ENCODE measurements around the gene SYT6.

Gene SYT6

DNA sequence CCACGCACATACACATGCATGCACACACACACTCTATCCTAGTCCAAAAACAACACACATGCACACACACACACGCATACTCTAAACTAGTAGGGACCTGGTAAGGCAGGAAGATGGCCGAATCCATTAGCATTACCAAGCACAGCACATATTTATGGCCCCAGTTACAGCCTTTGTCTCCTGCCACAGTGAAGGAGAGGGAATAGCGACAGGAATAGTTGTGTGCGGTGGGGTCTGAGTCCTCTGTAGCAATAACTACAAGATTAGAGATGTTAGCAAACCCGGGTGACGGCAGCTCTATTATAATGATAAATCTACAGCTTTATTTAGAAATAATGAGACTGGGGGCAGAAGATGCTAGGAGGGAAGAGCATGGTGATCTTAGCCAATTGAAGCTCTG, 20.5 kb downstream of the SYT6 start:
- no peaks in the 10 kb centered on the region for H3K27me3 ChIP-seq (ENCODE audit: insufficient read depth, low read length)
- WGBS: 96% methylated on average over 7 of the region's 7 CpGs
- peaks cover 9% of the 10 kb centered on the region for H3K4me1 ChIP-seq (ENCODE audit: insufficient read depth, low read length)
- H3K27ac ChIP-seq (ENCODE audit: low read depth, low read length): no peak overlapping the region
- H3K4me3 ChIP-seq (ENCODE audit: low read length): no peak overlapping the region
- H3K9ac ChIP-seq (ENCODE audit: low read depth, low read length): no peak overlapping the region
- no peaks in the 10 kb centered on the region for H3K9me3 ChIP-seq (ENCODE audit: insufficient read depth, low read depth, low read length)
- peaks cover 97% of the 10 kb centered on the region for H3K36me3 ChIP-seq (ENCODE audit: insufficient read depth, low read length)

- Histone ChIP-seq H3K27ac (ENCODE audit: low read depth, low read length) (no peak overlapping the region), H3K9me3 (ENCODE audit: insufficient read depth, low read depth, low read length) (no peaks in the 10 kb centered on the region), H3K9ac (ENCODE audit: low read depth, low read length) (no peak overlapping the region), H3K27me3 (ENCODE audit: insufficient read depth, low read length) (no peaks in the 10 kb centered on the region), H3K4me3 (ENCODE audit: low read length) (no peak overlapping the region), H3K36me3 (ENCODE audit: insufficient read depth, low read length) (peaks cover 97% of the 10 kb centered on the region), H3K4me1 (ENCODE audit: insufficient read depth, low read length) (peaks cover 9% of the 10 kb centered on the region)
- 92% methylated on average over 4 of the region's 4 CpGs for WGBS
Observed at GRCh38 chr1:114131526-114132220, 22.0 kb downstream of the SYT6 start.

GRCh38 chr1:114130846-114131525, 22.7 kb downstream of the SYT6 start:
- Histone ChIP-seq H3K27ac (ENCODE audit: low read depth, low read length) (no peak overlapping the region), H3K9me3 (ENCODE audit: insufficient read depth, low read depth, low read length) (no peaks in the 10 kb centered on the region), H3K4me1 (ENCODE audit: insufficient read depth, low read length) (peaks cover 9% of the 10 kb centered on the region), H3K4me3 (ENCODE audit: low read length) (no peak overlapping the region), H3K9ac (ENCODE audit: low read depth, low read length) (no peak overlapping the region), H3K27me3 (ENCODE audit: insufficient read depth, low read length) (no peaks in the 10 kb centered on the region), H3K36me3 (ENCODE audit: insufficient read depth, low read length) (peaks cover 97% of the 10 kb centered on the region)
- WGBS: 93% methylated on average over 7 of the region's 7 CpGs

GRCh38 chr1:114130213-114130612, 23.5 kb downstream of the SYT6 start:
- Histone ChIP-seq H3K9ac (ENCODE audit: low read depth, low read length) (no peak overlapping the region), H3K27ac (ENCODE audit: low read depth, low read length) (no peak overlapping the region), H3K9me3 (ENCODE audit: insufficient read depth, low read depth, low read length) (no peaks in the 10 kb centered on the region), H3K27me3 (ENCODE audit: insufficient read depth, low read length) (no peaks in the 10 kb centered on the region), H3K4me1 (ENCODE audit: insufficient read depth, low read length) (peaks cover 9% of the 10 kb centered on the region), H3K4me3 (ENCODE audit: low read length) (no peak overlapping the region), H3K36me3 (ENCODE audit: insufficient read depth, low read length) (peaks cover 96% of the 10 kb centered on the region)
- WGBS: 96% methylated on average over 4 of the region's 4 CpGs

DNA sequence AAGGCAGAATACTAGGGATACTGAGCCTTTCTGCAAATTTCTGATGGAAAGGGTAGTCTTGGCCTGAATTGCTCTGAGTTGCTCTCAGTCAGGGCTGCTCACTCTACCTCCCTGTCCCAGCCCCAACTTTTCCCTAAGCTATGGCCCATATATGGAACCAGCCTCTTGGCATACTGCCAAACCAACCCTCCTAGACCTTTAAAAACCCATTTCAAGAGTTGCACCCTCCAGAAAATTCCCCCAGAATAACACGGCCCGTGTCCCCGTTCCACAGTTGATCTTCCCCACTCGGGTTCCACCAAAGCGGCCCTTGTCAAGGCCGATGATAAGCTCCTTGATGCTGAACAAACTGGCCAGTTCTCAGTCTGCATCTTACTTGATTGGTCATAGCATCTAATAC, 25.4 kb downstream of the SYT6 start:
- H3K9ac ChIP-seq (ENCODE audit: low read depth, low read length): no peak overlapping the region
- WGBS: 79% methylated on average over 6 of the region's 6 CpGs
- no peak overlapping the region for H3K4me3 ChIP-seq (ENCODE audit: low read length)
- no peaks in the 10 kb centered on the region for H3K9me3 ChIP-seq (ENCODE audit: insufficient read depth, low read depth, low read length)
- peaks cover 96% of the 10 kb centered on the region for H3K36me3 ChIP-seq (ENCODE audit: insufficient read depth, low read length)
- H3K27me3 ChIP-seq (ENCODE audit: insufficient read depth, low read length): no peaks in the 10 kb centered on the region
- H3K27ac ChIP-seq (ENCODE audit: low read depth, low read length): no peak overlapping the region
- H3K4me1 ChIP-seq (ENCODE audit: insufficient read depth, low read length): peaks cover 6% of the 10 kb centered on the region

GRCh38 chr1:114126261-114127095, 27.2 kb downstream of the SYT6 start:
- WGBS: 91% methylated on average over 10 of the region's 10 CpGs
- Histone ChIP-seq H3K36me3 (ENCODE audit: insufficient read depth, low read length) (peaks cover 88% of the 10 kb centered on the region), H3K4me1 (ENCODE audit: insufficient read depth, low read length) (peaks cover 13% of the 10 kb centered on the region), H3K9me3 (ENCODE audit: insufficient read depth, low read depth, low read length) (no peaks in the 10 kb centered on the region), H3K9ac (ENCODE audit: low read depth, low read length) (no peak overlapping the region), H3K27ac (ENCODE audit: low read depth, low read length) (no peak overlapping the region), H3K4me3 (ENCODE audit: low read length) (no peak overlapping the region), H3K27me3 (ENCODE audit: insufficient read depth, low read length) (no peaks in the 10 kb centered on the region)

DNA sequence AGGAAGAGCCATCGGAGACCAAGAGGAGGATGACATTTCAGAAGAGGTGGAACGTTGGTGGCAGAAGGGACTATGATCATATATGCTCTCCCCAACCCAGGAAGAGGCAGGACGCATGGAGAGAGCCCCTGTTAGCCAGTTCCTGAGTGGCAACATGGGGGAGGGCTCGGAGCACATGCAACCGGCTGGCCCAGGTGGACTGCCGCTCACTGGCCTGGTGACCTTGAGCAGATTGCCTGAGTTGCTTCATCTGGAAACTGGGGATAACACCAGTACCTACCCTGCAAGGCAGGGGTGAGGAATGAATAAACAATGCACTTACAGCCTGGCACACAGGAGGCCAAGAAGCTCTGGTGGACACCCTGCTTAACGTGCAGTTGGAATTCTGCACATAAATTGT, 29.0 kb downstream of the SYT6 start:
- Histone ChIP-seq H3K4me3 (ENCODE audit: low read length) (no peak overlapping the region), H3K9ac (ENCODE audit: low read depth, low read length) (no peak overlapping the region), H3K27ac (ENCODE audit: low read depth, low read length) (no peak overlapping the region), H3K9me3 (ENCODE audit: insufficient read depth, low read depth, low read length) (no peaks in the 10 kb centered on the region), H3K4me1 (ENCODE audit: insufficient read depth, low read length) (peaks cover 9% of the 10 kb centered on the region), H3K27me3 (ENCODE audit: insufficient read depth, low read length) (no peaks in the 10 kb centered on the region), H3K36me3 (ENCODE audit: insufficient read depth, low read length) (peaks cover 73% of the 10 kb centered on the region)
- WGBS: 96% methylated on average over 7 of the region's 7 CpGs

GRCh38 chr1:114122941-114123618, 30.6 kb downstream of the SYT6 start:
- peaks cover 24% of the 10 kb centered on the region for H3K4me1 ChIP-seq (ENCODE audit: insufficient read depth, low read length)
- H3K27me3 ChIP-seq (ENCODE audit: insufficient read depth, low read length): no peaks in the 10 kb centered on the region
- 63% methylated on average over 9 of the region's 9 CpGs for WGBS
- no peak overlapping the region for H3K27ac ChIP-seq (ENCODE audit: low read depth, low read length)
- peaks cover 62% of the 10 kb centered on the region for H3K36me3 ChIP-seq (ENCODE audit: insufficient read depth, low read length)
- no peaks in the 10 kb centered on the region for H3K9me3 ChIP-seq (ENCODE audit: insufficient read depth, low read depth, low read length)
- H3K9ac ChIP-seq (ENCODE audit: low read depth, low read length): no peak overlapping the region
- no peak overlapping the region for H3K4me3 ChIP-seq (ENCODE audit: low read length)

DNA sequence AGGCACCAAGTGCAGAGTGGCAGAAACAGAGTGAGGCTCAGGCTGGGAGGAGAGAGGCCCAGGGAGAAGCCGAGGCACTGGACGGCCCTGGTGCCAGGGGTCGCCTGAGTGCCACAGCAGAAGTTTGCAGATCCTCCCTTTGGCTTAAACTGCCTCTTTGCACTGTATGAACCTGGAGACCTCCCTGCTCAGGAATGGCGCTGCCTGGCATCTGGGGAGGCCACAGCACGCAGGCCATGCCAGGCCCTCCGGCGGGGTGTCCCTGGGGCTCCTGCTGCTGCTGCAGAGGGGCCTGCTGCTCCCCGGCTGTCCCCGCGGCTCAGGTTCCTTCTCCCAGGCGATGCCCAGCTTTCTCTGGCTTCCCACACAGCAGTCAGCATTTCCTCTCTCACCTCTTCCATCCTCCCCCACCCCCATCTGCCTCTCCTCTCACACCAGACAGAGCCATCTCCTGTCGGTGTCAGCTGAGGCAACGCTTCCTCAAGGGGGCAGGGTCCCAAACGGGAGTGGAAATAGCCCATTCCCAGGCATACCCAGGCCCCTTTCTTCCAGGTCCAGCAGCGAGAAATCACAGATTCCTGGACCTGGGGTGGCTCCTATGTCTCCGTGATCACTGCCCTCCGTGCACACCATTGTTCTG, 35.2 kb downstream of the SYT6 start:
- Histone ChIP-seq H3K27ac (ENCODE audit: low read depth, low read length) (0 out of 2 replicates have a peak overlapping the region, but pooled peaks have one; percentile 46), H3K27me3 (ENCODE audit: insufficient read depth, low read length) (no peaks in the 10 kb centered on the region), H3K9ac (ENCODE audit: low read depth, low read length) (no peak overlapping the region), H3K36me3 (ENCODE audit: insufficient read depth, low read length) (peaks cover 52% of the 10 kb centered on the region), H3K4me3 (ENCODE audit: low read length) (no peak overlapping the region), H3K9me3 (ENCODE audit: insufficient read depth, low read depth, low read length) (no peaks in the 10 kb centered on the region), H3K4me1 (ENCODE audit: insufficient read depth, low read length) (peaks cover 39% of the 10 kb centered on the region)
- WGBS: 65% methylated on average over 17 of the region's 17 CpGs

- H3K36me3 ChIP-seq (ENCODE audit: insufficient read depth, low read length): peaks cover 55% of the 10 kb centered on the region
- 89% methylated on average over 8 of the region's 8 CpGs for WGBS
- no peaks in the 10 kb centered on the region for H3K27me3 ChIP-seq (ENCODE audit: insufficient read depth, low read length)
- no peaks in the 10 kb centered on the region for H3K9me3 ChIP-seq (ENCODE audit: insufficient read depth, low read depth, low read length)
- no peak overlapping the region for H3K4me3 ChIP-seq (ENCODE audit: low read length)
- no peak overlapping the region for H3K27ac ChIP-seq (ENCODE audit: low read depth, low read length)
- no peak overlapping the region for H3K9ac ChIP-seq (ENCODE audit: low read depth, low read length)
- peaks cover 41% of the 10 kb centered on the region for H3K4me1 ChIP-seq (ENCODE audit: insufficient read depth, low read length)
Observed at GRCh38 chr1:114117654-114118053, 36.0 kb downstream of the SYT6 start.

Measured in HUES64 (cell line).